HCT116 (cell line): Measurements from ENCODE around the gene HMCN2. TPM values are rescaled to one million over a fixed set of nuclear protein-coding genes. Genes with fewer than 3 reads are reported as not detected.

Source experiments
- ATAC-seq: fragments of 200-7000 bp; cut with Tn5 transposase; 2 replicates; pipeline ENCODE4 v1.9.1; 2020; ENCODE audit warnings: mild to moderate bottlenecking, moderate library complexity
- BruUV-seq: library from RNA; stranded (reverse); fragments of 400-500 nt; replicated peaks from 2 replicates; lab custom pipeline; 2021; lab: Mats Ljungman, UMichigan
- CTCF ChIA-PET: fragments of 300-600 bp; sonication (Branson Sonifier 250); formaldehyde crosslinking; loops from one replicate; lab custom pipeline; 2021; ENCODE audit warnings: antibody characterized with exemption; lab: Charles Lee
- POLR2A ChIA-PET: fragments of 300-600, 350-600 bp; sonication (Branson Sonifier 250); formaldehyde crosslinking; loops from one replicate; lab custom pipeline; 2021; ENCODE audit warnings: antibody characterized with exemption; lab: Charles Lee
- RAD21 ChIA-PET, 2 experiments: fragments of 300-600 bp; sonication (Branson Sonifier 250); formaldehyde crosslinking; loops; one replicate each; lab custom pipeline; 2023; ENCODE audit warnings: low total read pairs in 2 of 2; ENCODE audit not compliant: uncharacterized antibody in 2 of 2, unreplicated experiment in 2 of 2, low non-redundant PET in 1 of 2; lab: Charles Lee
- DNase-seq: peaks from one replicate; pipeline ENCODE4 v3.0.0-alpha.2; 2010; ENCODE audit warnings: low read depth, low spot score
- H2AFZ ChIP-seq: fragments of 200-600 bp; shearing (Covaris generic), sonication (generic); 2 replicates; pipeline ENCODE4 v1.6.1; 2017; ENCODE audit warnings: low read depth, mixed run types, mixed read lengths, antibody characterized with exemption, low read length; ENCODE audit not compliant: poor library complexity, severe bottlenecking
- H3K27ac ChIP-seq: 2 replicates; pipeline ENCODE4 v1.5.1; 2012; ENCODE audit warnings: low read depth, low read length
- H3K27me3 ChIP-seq: fragments of 200-600 bp; sonication (generic); 2 replicates; pipeline ENCODE4 v1.6.1; 2016; ENCODE audit warnings: mixed run types, low read length, mixed read lengths; ENCODE audit not compliant: insufficient read depth
- H3K36me3 ChIP-seq, 2 experiments: fragments of 200-500 bp in 1 of 2; fragments of 200-600 bp in 1 of 2; sonication (Bioruptor generic) in 1 of 2; sonication (generic) in 1 of 2; 2 replicates each; pipeline versions ENCODE4 v1.5.1 to v1.6.1; 2014 to 2016; ENCODE audit warnings: low read length in 2 of 2, inconsistent platforms in 1 of 2, mixed read lengths in 1 of 2, mixed run types in 1 of 2; ENCODE audit not compliant: insufficient read depth in 2 of 2, control insufficient read depth in 1 of 2
- H3K4me1 ChIP-seq, 2 experiments: fragments of 200-600 bp in 1 of 2; sonication (generic) in 1 of 2; 2 replicates each; pipeline versions ENCODE4 v1.5.1 to v1.6.1; 2012 to 2017; ENCODE audit warnings: low read length in 2 of 2, inconsistent platforms in 1 of 2, mild to moderate bottlenecking in 1 of 2, mixed read lengths in 1 of 2, mixed run types in 1 of 2, moderate library complexity in 1 of 2; ENCODE audit not compliant: insufficient read depth in 2 of 2, control insufficient read depth in 1 of 2
- H3K4me2 ChIP-seq: fragments of 200-600 bp; sonication (generic); 2 replicates; pipeline ENCODE4 v1.6.1; 2017; ENCODE audit warnings: mixed run types, low read length, mixed read lengths
- H3K4me3 ChIP-seq, 2 experiments: fragments of 200-600 bp in 1 of 2; sonication (generic) in 1 of 2; replicated peaks in 1 of 2; 2 replicates each; pipeline ENCODE4 v1.5.1; 2011 to 2016; ENCODE audit warnings: low read length in 2 of 2, control low read depth in 1 of 2, low read depth in 1 of 2, mild to moderate bottlenecking in 1 of 2, mixed read lengths in 1 of 2, mixed run types in 1 of 2
- H3K79me2 ChIP-seq: fragments of 200-600 bp; sonication (generic); 2 replicates; pipeline ENCODE4 v1.6.1; 2017; ENCODE audit warnings: mild to moderate bottlenecking, mixed run types, low read length, moderate library complexity, mixed read lengths; ENCODE audit not compliant: insufficient read depth
- H3K9ac ChIP-seq: fragments of 200-600 bp; sonication (generic); 2 replicates; pipeline ENCODE4 v1.6.1; 2016; ENCODE audit warnings: low read length, mixed read lengths
- H3K9me2 ChIP-seq: fragments of 200-600 bp; sonication (generic), shearing (Covaris generic); 2 replicates; pipeline ENCODE4 v1.6.1; 2017; ENCODE audit warnings: mixed run types, mild to moderate bottlenecking, moderate library complexity; ENCODE audit not compliant: insufficient read depth
- H3K9me3 ChIP-seq, 2 experiments: fragments of 200-500 bp in 1 of 2; fragments of 200-600 bp in 1 of 2; sonication (Bioruptor generic) in 1 of 2; sonication (generic) in 1 of 2; 2 replicates each; pipeline ENCODE4 v1.6.1; 2014 to 2017; ENCODE audit warnings: low read length in 2 of 2, mixed read lengths in 2 of 2, inconsistent platforms in 1 of 2, low read depth in 1 of 2, mild to moderate bottlenecking in 1 of 2, mixed run types in 1 of 2, moderate library complexity in 1 of 2; ENCODE audit not compliant: control insufficient read depth in 1 of 2, insufficient read depth in 1 of 2
- H4K20me1 ChIP-seq: fragments of 200-600 bp; sonication (generic), shearing (Covaris generic); 2 replicates; pipeline ENCODE4 v1.6.1; 2017; ENCODE audit warnings: mixed run types, mild to moderate bottlenecking, moderate library complexity; ENCODE audit not compliant: insufficient read depth
- CBX3 ChIP-seq: IDR thresholded peaks from 2 replicates; pipeline ENCODE4 v1.6.1; 2012; ENCODE audit warnings: low read depth
- CEBPB ChIP-seq: IDR thresholded peaks from 2 replicates; pipeline ENCODE4 v1.6.1; 2012; ENCODE audit warnings: low read depth
- CTCF ChIP-seq, 3 experiments: fragments of 200-600 bp in 1 of 3; sonication (generic) in 1 of 3; IDR thresholded peaks in 2 of 3; conservative IDR thresholded peaks in 1 of 3; 2 replicates each; pipeline ENCODE4 v1.5.1; 2012 to 2017; ENCODE audit warnings: low read depth in 2 of 3, low read length in 2 of 3, antibody characterized with exemption in 1 of 3, borderline replicate concordance in 1 of 3, control low read depth in 1 of 3, mild to moderate bottlenecking in 1 of 3, mixed read lengths in 1 of 3, mixed run types in 1 of 3, moderate library complexity in 1 of 3; ENCODE audit not compliant: insufficient read depth in 1 of 3
- EZH2 ChIP-seq: fragments of 200-600 bp; sonication (generic); IDR thresholded peaks from 2 replicates; pipeline ENCODE4 v1.6.1; 2017; ENCODE audit warnings: antibody characterized with exemption, mixed run types
- EZH2phosphoT487 ChIP-seq: fragments of 200-600 bp; IDR thresholded peaks from 2 replicates; pipeline ENCODE4 v1.6.1; 2018; ENCODE audit warnings: antibody characterized with exemption, borderline replicate concordance
- FOSL1 ChIP-seq: IDR thresholded peaks from 2 replicates; pipeline ENCODE4 v1.6.1; 2012; ENCODE audit warnings: low read depth
- JUND ChIP-seq: IDR thresholded peaks from 2 replicates; pipeline ENCODE4 v1.6.1; 2012
- MAX ChIP-seq: IDR thresholded peaks from 2 replicates; pipeline ENCODE4 v1.6.1; 2012
- POLR2A ChIP-seq: IDR thresholded peaks from 2 replicates; pipeline ENCODE4 v1.7.0; 2011; ENCODE audit warnings: borderline replicate concordance; ENCODE audit not compliant: insufficient read depth, insufficient read length; ENCODE audit errors: extremely low read depth
- POLR2AphosphoS5 ChIP-seq: IDR thresholded peaks from 2 replicates; pipeline ENCODE4 v1.6.1; 2011; ENCODE audit warnings: mild to moderate bottlenecking, low read depth, low read length, moderate library complexity
- RAD21 ChIP-seq: IDR thresholded peaks from 2 replicates; pipeline ENCODE4 v1.6.1; 2012; ENCODE audit warnings: low read depth, mild to moderate bottlenecking
- REST ChIP-seq: IDR thresholded peaks from 2 replicates; pipeline ENCODE4 v1.6.1; 2012; ENCODE audit warnings: low read depth
- SIN3A ChIP-seq: IDR thresholded peaks from 2 replicates; pipeline ENCODE4 v1.6.1; 2012; ENCODE audit warnings: low read depth
- SP1 ChIP-seq: IDR thresholded peaks from 2 replicates; pipeline ENCODE4 v1.6.1; 2012; ENCODE audit warnings: low read depth
- TCF7L2 ChIP-seq: IDR thresholded peaks from 2 replicates; pipeline ENCODE4 v1.7.0; 2011; ENCODE audit warnings: borderline replicate concordance, inconsistent platforms; ENCODE audit not compliant: insufficient read depth, insufficient read length; ENCODE audit errors: extremely low read depth
- YY1 ChIP-seq: IDR thresholded peaks from 2 replicates; pipeline ENCODE4 v1.6.1; 2011; ENCODE audit warnings: low read length, low read depth, moderate library complexity, mild to moderate bottlenecking; ENCODE audit not compliant: insufficient replicate concordance; ENCODE audit errors: extremely low read depth
- ZFX ChIP-seq: fragments of 450-650 bp; IDR thresholded peaks from 2 replicates; pipeline ENCODE4 v1.6.1; 2017
- ZNF274 ChIP-seq: fragments of 200-500 bp; sonication (Bioruptor generic); IDR thresholded peaks from 2 replicates; pipeline ENCODE4 v1.6.1; 2014; ENCODE audit warnings: mild to moderate bottlenecking, low read depth, low read length, inconsistent platforms
- intact Hi-C: fragments of 100-400 bp; cut with micrococcal nuclease; formaldehyde crosslinking; loops from 2 replicates; pipeline ENCODE4 v1.10.0; 2022
- total RNA-seq: library from RNA; stranded (reverse); gene quantifications from one replicate; pipeline ENCODE4 v1.2.1, GENCODE V29; 2021; ENCODE audit not compliant: unreplicated experiment
- TF ChIP-seq, protein P1 (sequence below): IDR thresholded peaks from 2 replicates; pipeline ENCODE4 v1.6.1; 2012

The HMCN2 gene
- total RNA-seq, 1 experiment from 2014 or later, result 0.22 TPM

- Histone ChIP-seq H2AFZ (no peak overlapping the region), H3K4me1 (no peaks in the 10 kb centered on the region), H3K9me3 (no peaks in the 10 kb centered on the region), H3K9ac (no peak overlapping the region), H3K4me3 (no peak overlapping the region), H3K27me3 (no peaks in the 10 kb centered on the region), H3K9me2 (no peaks in the 10 kb centered on the region), H3K36me3 (no peaks in the 10 kb centered on the region), H3K4me2 (no peak overlapping the region), H3K79me2 (no peaks in the 10 kb centered on the region), H3K27ac (no peak overlapping the region), H4K20me1 (no peaks in the 10 kb centered on the region)
- CTCF ChIA-PET, result interaction anchor here (1.8 to 2.6 kb wide), 2 partner anchors 220 to 221 kb away, joined by 12 to 14 read pairs; no protein-coding TSS in a partner anchor
- intact Hi-C loops, result loop anchor here (5.0 kb wide), 1 partner anchor 404 kb away; no protein-coding TSS in a partner anchor
- BruUV-seq, result no TSS peak
- DNase-seq (no peak), ATAC-seq (no peak)
- POLR2A ChIA-PET, result interaction anchor here (1.0 kb wide), 1 partner anchor 220 kb away, joined by 4 read pairs; no protein-coding TSS in a partner anchor
- RAD21 ChIA-PET, result interaction anchor here in 1 of 2 experiments (1.4 kb wide), 1 partner anchor 219 kb away, joined by 6 read pairs; no protein-coding TSS in a partner anchor
- no peak for TF ChIP-seq ZNF274
- TF ChIP-seq JUND, result no peak
- TF ChIP-seq EZH2phosphoT487, result no peak
- TF ChIP-seq, protein P1, sequence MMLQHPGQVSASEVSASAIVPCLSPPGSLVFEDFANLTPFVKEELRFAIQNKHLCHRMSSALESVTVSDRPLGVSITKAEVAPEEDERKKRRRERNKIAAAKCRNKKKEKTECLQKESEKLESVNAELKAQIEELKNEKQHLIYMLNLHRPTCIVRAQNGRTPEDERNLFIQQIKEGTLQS, result no peak
- no peak for TF ChIP-seq FOSL1
- no peak for TF ChIP-seq TCF7L2
- no peak for TF ChIP-seq ZFX
- no peak for TF ChIP-seq SP1
- no peak for TF ChIP-seq CTCF (IDR thresholded peaks at IDR 0.05 in 2 of 3, conservative IDR thresholded peaks at IDR 0.05 in 1 of 3; ENCODE audit: borderline replicate concordance in 1 of 3, insufficient read depth in 1 of 3, low read depth in 2 of 3, low read length in 2 of 3)
- no peak for TF ChIP-seq CBX3
- TF ChIP-seq RAD21, result no peak
- no peak for TF ChIP-seq SIN3A
- no peak for TF ChIP-seq CEBPB
- TF ChIP-seq EZH2, result no peak
- TF ChIP-seq POLR2AphosphoS5, result no peak
- no peak for TF ChIP-seq YY1
- TF ChIP-seq POLR2A, result no peak
- TF ChIP-seq REST, result no peak
- TF ChIP-seq MAX, result no peak
Measured at GRCh38 chr9:130462685-130463540, 197.4 kb downstream of the HMCN2 start.
